Liver (tissue), 9 donors: ENCODE data around the gene KLLN. TPM values are rescaled to one million over a fixed set of nuclear protein-coding genes. Genes with fewer than 3 reads are reported as not detected.
A peak's percentile ranks its signal among the peaks of the same experiment; 100 is the strongest.

Experiments
- DNase-seq: peaks from one replicate; pipeline ENCODE4 v3.0.0-alpha.2; 2017; ENCODE audit warnings: low spot score
- H3K27ac ChIP-seq, 2 donors: one replicate each; pipeline ENCODE4 v1.7.0; 2013; ENCODE audit warnings: inconsistent platforms in 2 of 2, low read length in 2 of 2, control low read depth in 1 of 2, low read depth in 1 of 2, mild to moderate bottlenecking in 1 of 2
- H3K27me3 ChIP-seq, 4 donors: one replicate each; pipeline versions ENCODE4 v1.6.1 to v1.7.0; 2013; ENCODE audit warnings: low read length in 3 of 4, inconsistent platforms in 1 of 4, mild to moderate bottlenecking in 1 of 4, moderate library complexity in 1 of 4; ENCODE audit not compliant: control insufficient read depth in 4 of 4, insufficient read depth in 4 of 4
- H3K36me3 ChIP-seq, 4 donors: one replicate each; pipeline versions ENCODE4 v1.6.1 to v1.7.0; 2013; ENCODE audit warnings: low read length in 3 of 4, mild to moderate bottlenecking in 3 of 4, low read depth in 1 of 4, moderate library complexity in 1 of 4; ENCODE audit not compliant: control insufficient read depth in 4 of 4, insufficient read depth in 3 of 4
- H3K4me1 ChIP-seq, 4 donors: one replicate each; pipeline versions ENCODE4 v1.6.1 to v1.7.0; 2013; ENCODE audit warnings: low read length in 3 of 4, mild to moderate bottlenecking in 3 of 4, moderate library complexity in 1 of 4; ENCODE audit not compliant: control insufficient read depth in 4 of 4, insufficient read depth in 4 of 4
- H3K4me3 ChIP-seq, 3 donors: one replicate each; pipeline versions ENCODE4 v1.6.1 to v1.7.0; 2013; ENCODE audit warnings: low read length in 3 of 3, control low read depth in 1 of 3, low read depth in 1 of 3, mild to moderate bottlenecking in 1 of 3
- H3K9ac ChIP-seq, 2 donors: one replicate each; pipeline ENCODE4 v1.7.0; 2013; ENCODE audit warnings: low read length in 2 of 2, mild to moderate bottlenecking in 2 of 2, moderate library complexity in 2 of 2, control low read depth in 1 of 2, low read depth in 1 of 2
- H3K9me3 ChIP-seq, 4 donors: one replicate each; pipeline versions ENCODE4 v1.6.1 to v1.7.0; 2013; ENCODE audit warnings: low read length in 3 of 4; ENCODE audit not compliant: control insufficient read depth in 4 of 4
- ATF3 ChIP-seq: IDR thresholded peaks from 2 replicates; pipeline ENCODE4 v1.6.1; 2016; ENCODE audit warnings: antibody characterized with exemption
- EGR1 ChIP-seq, 2 donors: IDR thresholded peaks; 2 replicates each; pipeline ENCODE4 v1.6.1; 2016 to 2018; ENCODE audit warnings: antibody characterized with exemption in 2 of 2, low read depth in 2 of 2
- FOXA1 ChIP-seq: IDR thresholded peaks from 2 replicates; pipeline ENCODE4 v1.6.1; 2016; ENCODE audit warnings: antibody characterized with exemption
- FOXA2 ChIP-seq: IDR thresholded peaks from 2 replicates; pipeline ENCODE4 v1.6.1; 2016; ENCODE audit warnings: antibody characterized with exemption
- GABPA ChIP-seq, 2 donors: IDR thresholded peaks in 1 of 2; conservative IDR thresholded peaks in 1 of 2; 2 replicates each; pipeline ENCODE4 v1.6.1; 2016; ENCODE audit warnings: antibody characterized with exemption in 2 of 2, mild to moderate bottlenecking in 1 of 2, moderate library complexity in 1 of 2
- HNF4A ChIP-seq, 2 donors: conservative IDR thresholded peaks; 2 replicates each; pipeline ENCODE4 v1.6.1; 2016; ENCODE audit warnings: antibody characterized with exemption in 2 of 2, mild to moderate bottlenecking in 2 of 2
- JUND ChIP-seq, 2 donors: IDR thresholded peaks; 2 replicates each; pipeline ENCODE4 v1.6.1; 2016; ENCODE audit warnings: antibody characterized with exemption in 2 of 2
- MAX ChIP-seq: IDR thresholded peaks from 2 replicates; pipeline ENCODE4 v1.6.1; 2016; ENCODE audit warnings: antibody characterized with exemption
- NR2F2 ChIP-seq: IDR thresholded peaks from 2 replicates; pipeline ENCODE4 v1.6.1; 2016; ENCODE audit warnings: antibody characterized with exemption
- RAD21 ChIP-seq, 2 donors: IDR thresholded peaks; 2 replicates each; pipeline ENCODE4 v1.6.1; 2016; ENCODE audit warnings: antibody characterized with exemption in 2 of 2, mild to moderate bottlenecking in 2 of 2
- REST ChIP-seq: IDR thresholded peaks from 2 replicates; pipeline ENCODE4 v1.6.1; 2016; ENCODE audit warnings: antibody characterized with exemption, mild to moderate bottlenecking
- RXRA ChIP-seq, 2 donors: IDR thresholded peaks; 2 replicates each; pipeline ENCODE4 v1.6.1; 2017 to 2018; ENCODE audit warnings: antibody characterized with exemption in 2 of 2, mild to moderate bottlenecking in 1 of 2
- SP1 ChIP-seq: IDR thresholded peaks from 2 replicates; pipeline ENCODE4 v1.6.1; 2018; ENCODE audit warnings: antibody characterized with exemption, mild to moderate bottlenecking
- TAF1 ChIP-seq: conservative IDR thresholded peaks from 2 replicates; pipeline ENCODE4 v1.6.1; 2016; ENCODE audit warnings: antibody characterized with exemption, mild to moderate bottlenecking
- YY1 ChIP-seq: IDR thresholded peaks from 2 replicates; pipeline ENCODE4 v1.6.1; 2016; ENCODE audit warnings: antibody characterized with exemption, mild to moderate bottlenecking
- ZBTB33 ChIP-seq: IDR thresholded peaks from 2 replicates; pipeline ENCODE4 v1.6.1; 2016; ENCODE audit warnings: antibody characterized with exemption
- WGBS: extraction: QIAGEN DNeasy Blood & Tissue Kit; methylation state at CpG from one replicate; pipeline ENCODE4 v1.1.7; 2013; 5-methylcytosine and 5-hydroxymethylcytosine counted together
- polyA plus RNA-seq, 2 donors: library from polyadenylated mRNA; stranded (reverse) in 1 of 2; unstranded in 1 of 2; fragments of 200-250 nt in 1 of 2; fragments of >200 nt in 1 of 2; fragmentation: Nextera tagmentation in 1 of 2; extraction: Ambion mirVana in 1 of 2; gene quantifications; one replicate each; pipeline versions ENCODE4 v1.2.1 to v1.2.3, GENCODE V29; 2013 to 2015
- total RNA-seq, 2 donors: library from RNA; depleted of rRNA; stranded (reverse); fragments of >200 nt; gene quantifications; one replicate each; pipeline ENCODE4 v1.2.3, GENCODE V29; 2014
- donor health status: healthy.
- donor health status: healthy.
- donor health status: healthy.
- donor health status: healthy.
- donor health status: healthy.

KLLN gene
- total and polyA plus RNA-seq, 4 donors: 0.17 to 0.42 (median 0.24) TPM

- no peak overlapping the region for H3K27ac ChIP-seq
- H3K9me3 ChIP-seq: no peaks in the 10 kb centered on the region
- WGBS: 83% methylated on average over 9 of the region's 9 CpGs
- TF ChIP-seq GABPA (IDR thresholded peaks at IDR 0.05 in 1 of 2, conservative IDR thresholded peaks at IDR 0.05 in 1 of 2): no peak
- no peak for TF ChIP-seq SP1
- no peak for TF ChIP-seq YY1
- no peak for TF ChIP-seq MAX
- no peak for TF ChIP-seq TAF1
- TF ChIP-seq RAD21 (IDR thresholded peaks at IDR 0.05): no peak
- no peak for TF ChIP-seq ZBTB33
- TF ChIP-seq FOXA1: no peak
- TF ChIP-seq ATF3: no peak
- TF ChIP-seq RXRA (IDR thresholded peaks at IDR 0.05): no peak
- TF ChIP-seq FOXA2: no peak
- TF ChIP-seq JUND (IDR thresholded peaks at IDR 0.05): no peak
- no peak for DNase-seq
- H3K9ac ChIP-seq: no peak overlapping the region
- peaks cover 1 to 11% (median 9%) of the 10 kb centered on the region in 4 donors for H3K4me1 ChIP-seq
- no peaks in the 10 kb centered on the region for H3K36me3 ChIP-seq
- H3K4me3 ChIP-seq: no peak overlapping the region
- H3K27me3 ChIP-seq: no peaks in the 10 kb centered on the region
These were observed 15.5 kb upstream of the KLLN start for GRCh38 chr10:87878664-87879459.

GRCh38 chr10:87875929-87876571 lies 12.7 kb upstream of the KLLN start:
- H3K36me3 ChIP-seq: no peaks in the 10 kb centered on the region
- H3K27me3 ChIP-seq: no peaks in the 10 kb centered on the region
- H3K27ac ChIP-seq: no peak overlapping the region
- TF ChIP-seq MAX: no peak
- no peak for TF ChIP-seq NR2F2
- TF ChIP-seq REST: no peak
- no peak for TF ChIP-seq RXRA (IDR thresholded peaks at IDR 0.05)
- TF ChIP-seq ZBTB33: no peak
- TF ChIP-seq EGR1 (IDR thresholded peaks at IDR 0.05; ENCODE audit: low read depth in 2 of 2): no peak
- peak in 1 of 2 donors; percentile 9 for TF ChIP-seq HNF4A (conservative IDR thresholded peaks at IDR 0.05)
- no peak for TF ChIP-seq FOXA2
- peak; percentile 7 to 22 for TF ChIP-seq RAD21 (IDR thresholded peaks at IDR 0.05)
- DNase-seq: no peak
- H3K9me3 ChIP-seq: no peaks in the 10 kb centered on the region
- no peak overlapping the region for H3K4me3 ChIP-seq
- H3K9ac ChIP-seq: no peak overlapping the region
- H3K4me1 ChIP-seq: peaks cover 7 to 22% (median 16%) of the 10 kb centered on the region in 4 donors
- 23% methylated on average over 4 of the region's 4 CpGs for WGBS
